D721Med (cell line): ENCODE measurements around the gene SLX4IP.

ENCODE experiments used
- DNase-seq: peaks from one replicate; pipeline ENCODE4 v3.0.0; 2011; ENCODE audit warnings: low spot score; ENCODE audit not compliant: insufficient read length
- FAIRE-seq: peaks from 2 replicates; lab custom pipeline; 2011; peaks lifted over from hg19 to GRCh38; lab: Jason Lieb, UNC
- TF ChIP-seq, protein P1 (sequence below): IDR thresholded peaks from 2 replicates; pipeline ENCODE4 v1.5.1; 2012; ENCODE audit warnings: mild to moderate bottlenecking, control low read depth; ENCODE audit not compliant: insufficient read depth; ENCODE audit errors: missing control alignments

The SLX4IP gene

DNA sequence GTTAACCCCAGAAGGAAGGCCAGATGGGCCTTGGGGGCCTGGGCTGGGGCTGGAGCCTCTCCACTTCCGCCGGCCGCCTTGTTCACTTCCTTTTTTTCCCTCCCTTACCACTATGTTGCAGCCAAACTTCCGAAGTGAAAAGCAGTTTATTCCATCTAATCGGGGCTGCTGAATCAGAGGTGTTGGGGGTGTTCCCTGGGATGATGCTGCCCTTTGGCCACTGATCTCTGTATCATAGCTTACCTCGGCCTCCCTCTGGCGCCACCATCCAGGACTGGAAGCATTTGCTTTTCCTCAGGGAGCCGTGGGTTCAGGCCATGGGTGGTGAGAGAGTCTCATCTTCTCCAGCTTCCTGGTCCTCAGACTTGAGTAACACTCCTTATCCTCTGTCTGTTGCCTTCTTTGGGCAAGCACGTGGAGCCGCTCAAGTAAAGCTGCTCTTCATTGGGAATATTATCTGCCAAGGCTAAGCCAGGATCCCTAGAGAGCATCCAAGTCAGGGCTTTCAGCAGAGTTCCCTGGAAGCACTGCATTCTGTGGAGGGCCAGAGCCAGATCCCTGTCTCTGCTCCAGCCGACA is 39.6 kb downstream of the SLX4IP start:
- FAIRE-seq: no peak
- no peak for DNase-seq
- TF ChIP-seq, protein P1, sequence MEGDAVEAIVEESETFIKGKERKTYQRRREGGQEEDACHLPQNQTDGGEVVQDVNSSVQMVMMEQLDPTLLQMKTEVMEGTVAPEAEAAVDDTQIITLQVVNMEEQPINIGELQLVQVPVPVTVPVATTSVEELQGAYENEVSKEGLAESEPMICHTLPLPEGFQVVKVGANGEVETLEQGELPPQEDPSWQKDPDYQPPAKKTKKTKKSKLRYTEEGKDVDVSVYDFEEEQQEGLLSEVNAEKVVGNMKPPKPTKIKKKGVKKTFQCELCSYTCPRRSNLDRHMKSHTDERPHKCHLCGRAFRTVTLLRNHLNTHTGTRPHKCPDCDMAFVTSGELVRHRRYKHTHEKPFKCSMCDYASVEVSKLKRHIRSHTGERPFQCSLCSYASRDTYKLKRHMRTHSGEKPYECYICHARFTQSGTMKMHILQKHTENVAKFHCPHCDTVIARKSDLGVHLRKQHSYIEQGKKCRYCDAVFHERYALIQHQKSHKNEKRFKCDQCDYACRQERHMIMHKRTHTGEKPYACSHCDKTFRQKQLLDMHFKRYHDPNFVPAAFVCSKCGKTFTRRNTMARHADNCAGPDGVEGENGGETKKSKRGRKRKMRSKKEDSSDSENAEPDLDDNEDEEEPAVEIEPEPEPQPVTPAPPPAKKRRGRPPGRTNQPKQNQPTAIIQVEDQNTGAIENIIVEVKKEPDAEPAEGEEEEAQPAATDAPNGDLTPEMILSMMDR: no peak

DNA sequence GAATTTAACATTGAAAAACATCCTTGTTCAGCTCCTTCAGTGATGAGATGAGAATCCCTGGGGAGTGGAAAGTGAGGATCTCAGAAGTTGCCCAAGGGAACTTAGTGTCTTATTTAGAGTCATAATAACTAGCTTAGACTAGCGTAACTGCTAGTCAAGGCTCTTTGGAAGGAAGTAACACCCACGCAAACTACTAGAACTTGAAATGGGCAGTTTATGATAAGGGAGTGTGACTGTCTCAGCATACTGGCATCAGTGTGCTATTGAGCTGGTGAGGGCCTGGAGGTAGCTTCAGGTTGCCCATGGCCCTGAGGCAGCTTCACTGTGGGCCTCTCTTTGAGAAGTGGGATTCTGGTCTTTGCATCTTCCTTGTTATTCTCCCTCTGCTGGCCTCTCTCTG is 40.1 kb downstream of the SLX4IP start:
- TF ChIP-seq, protein P1: no peak
- FAIRE-seq (no peak), DNase-seq (no peak)

DNA sequence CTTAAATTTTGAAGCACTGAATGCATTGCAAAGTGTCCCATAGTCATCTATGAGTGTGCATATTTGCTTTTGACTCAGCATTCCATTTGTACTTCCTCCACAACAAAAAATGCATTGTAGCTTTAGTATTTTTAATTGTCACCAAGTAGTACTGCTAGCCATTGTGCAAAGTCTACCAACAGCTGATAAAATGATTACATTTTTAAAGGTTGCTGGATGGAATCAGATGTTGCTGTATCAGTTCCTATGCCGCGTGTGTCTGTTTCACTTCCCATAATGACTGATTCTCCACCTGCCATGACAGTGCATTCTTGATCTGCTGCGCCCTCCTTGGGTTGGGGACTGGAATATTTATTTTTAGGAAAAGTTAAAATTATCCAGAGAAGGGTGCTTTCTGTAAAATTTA is 41.2 kb downstream of the SLX4IP start:
- TF ChIP-seq, protein P1: no peak
- no peak for FAIRE-seq
- no peak for DNase-seq

DNA sequence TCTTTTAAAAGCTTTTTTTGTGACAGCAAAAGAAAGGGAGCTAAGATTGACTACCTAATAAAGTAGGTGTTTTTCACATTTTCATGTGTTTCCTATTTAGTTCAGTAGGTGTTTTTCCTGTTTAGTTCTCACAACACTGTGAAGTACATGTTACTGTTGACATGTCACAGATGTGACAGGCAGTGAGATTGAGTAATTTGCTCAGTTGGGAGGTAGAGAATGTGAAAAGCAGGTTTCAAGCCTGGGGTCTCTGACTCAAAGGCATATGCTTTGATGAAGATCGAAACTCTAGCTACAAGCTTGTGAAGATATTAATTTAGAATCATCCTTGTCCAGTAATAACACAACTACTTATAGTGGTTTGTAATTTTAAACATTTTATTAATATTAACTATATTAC is 43.1 kb downstream of the SLX4IP start:
- FAIRE-seq (no peak), DNase-seq (no peak)
- TF ChIP-seq, protein P1: no peak

DNA sequence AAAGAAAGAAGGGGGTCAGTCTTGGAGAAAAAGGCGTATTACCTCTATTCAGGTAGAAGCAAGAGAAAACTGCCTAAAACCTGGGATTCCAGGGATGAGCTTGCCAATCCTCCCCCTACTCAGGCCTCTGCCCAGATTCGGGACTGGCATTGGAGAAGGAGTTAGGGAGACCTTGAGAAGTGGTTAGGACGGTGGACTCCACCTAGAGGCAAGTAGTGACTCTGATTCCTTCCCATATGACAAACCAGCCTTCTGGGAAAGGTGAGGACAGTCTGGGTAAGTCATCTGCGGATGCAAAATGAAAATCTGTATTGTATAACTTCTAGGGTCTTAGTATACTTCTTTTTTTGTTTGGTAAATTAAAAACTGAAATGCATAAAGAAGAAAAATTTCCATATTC is 43.8 kb downstream of the SLX4IP start:
- TF ChIP-seq, protein P1: no peak
- no peak for FAIRE-seq
- no peak for DNase-seq

DNA sequence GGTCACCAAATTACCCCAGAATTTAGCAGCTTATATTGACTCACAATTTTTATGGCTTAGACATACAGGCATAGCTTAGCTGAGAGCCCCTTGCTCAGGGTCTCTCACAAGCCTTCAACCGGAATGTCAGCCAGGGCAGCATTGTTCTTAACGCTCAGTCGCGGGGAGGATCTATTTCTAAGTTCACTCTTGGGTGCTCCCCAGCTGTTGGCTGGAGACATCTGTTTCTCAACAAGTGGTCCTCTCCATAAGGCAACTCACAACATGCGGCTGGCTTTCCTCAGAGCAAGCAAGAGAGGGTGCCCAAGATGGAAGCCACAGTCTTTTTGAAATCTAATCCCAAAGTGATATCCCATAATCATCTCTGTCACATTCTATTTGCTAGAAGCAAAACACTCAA is 46.6 kb downstream of the SLX4IP start:
- TF ChIP-seq, protein P1: no peak
- DNase-seq (no peak), FAIRE-seq (no peak)

DNA sequence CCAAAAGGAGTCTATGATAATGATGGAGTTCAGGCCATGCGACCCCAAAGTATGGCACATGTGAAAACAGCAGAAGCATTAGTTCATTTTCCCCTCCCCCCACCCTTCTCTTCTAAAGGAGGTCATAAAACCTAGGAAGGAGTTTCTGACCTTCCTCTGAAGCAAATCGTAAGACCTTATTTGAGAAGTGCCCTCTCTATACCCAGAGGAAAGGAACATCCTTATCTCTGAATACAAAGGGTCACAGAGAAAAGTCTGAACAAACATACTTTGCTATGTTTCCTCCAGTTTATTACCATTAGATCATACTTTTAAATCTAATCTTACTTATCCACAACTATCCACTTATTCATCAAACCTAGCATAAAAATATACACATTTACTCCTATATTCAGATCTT is 48.6 kb downstream of the SLX4IP start:
- TF ChIP-seq, protein P1: no peak
- DNase-seq (no peak), FAIRE-seq (no peak)
